GM12875 (cell line): ENCODE results near the gene MAST2.

Experiments used
- H3K4me3 ChIP-seq: one replicate; pipeline ENCODE4 v1.5.1; 2011; ENCODE audit warnings: low read depth, low read length, control low read depth
- CTCF ChIP-seq: IDR thresholded peaks from 2 replicates; pipeline ENCODE4 v1.5.1; 2011; ENCODE audit warnings: low read depth, mild to moderate bottlenecking, control low read depth, inconsistent platforms, low read length, moderate library complexity, borderline replicate concordance; ENCODE audit not compliant: insufficient read depth

Gene MAST2

GRCh38 chr1:46062651-46063319 lies 259.4 kb downstream of the MAST2 start:
- no peak for TF ChIP-seq CTCF
- H3K4me3 ChIP-seq: no peak overlapping the region

GRCh38 chr1:46064708-46065107 lies 261.3 kb downstream of the MAST2 start:
- TF ChIP-seq CTCF: no peak
- H3K4me3 ChIP-seq: no peak overlapping the region

- TF ChIP-seq CTCF: no peak
- H3K4me3 ChIP-seq: no peak overlapping the region
Observed at GRCh38 chr1:46065405-46065804, 262.0 kb downstream of the MAST2 start.

GRCh38 chr1:46067652-46068051 lies 264.2 kb downstream of the MAST2 start:
- H3K4me3 ChIP-seq: no peak overlapping the region
- no peak for TF ChIP-seq CTCF

- no peak for TF ChIP-seq CTCF
- no peak overlapping the region for H3K4me3 ChIP-seq
Observed at GRCh38 chr1:46068525-46068924, 265.1 kb downstream of the MAST2 start.

GRCh38 chr1:46070164-46070814 lies 266.9 kb downstream of the MAST2 start:
- TF ChIP-seq CTCF: no peak

GRCh38 chr1:46072975-46073374 lies 269.6 kb downstream of the MAST2 start:
- no peak for TF ChIP-seq CTCF
- no peak overlapping the region for H3K4me3 ChIP-seq

More at GRCh38 chr1:46070164-46070814, 266.9 kb downstream of the MAST2 start:
- no peak overlapping the region for H3K4me3 ChIP-seq
